Caco-2 (cell line): Measurements from ENCODE around the gene GNB2. TPM values are rescaled to one million over a fixed set of nuclear protein-coding genes. Genes with fewer than 3 reads are reported as not detected.

Experiments
- BruUV-seq: library from RNA; stranded (reverse); fragments of 400-500 nt; replicated peaks from 2 replicates; lab custom pipeline; 2021; lab: Mats Ljungman, UMichigan
- CTCF ChIA-PET: fragments of 300-600 bp; sonication (Branson Sonifier 250); formaldehyde crosslinking; loops from one replicate; lab custom pipeline; 2022; ENCODE audit warnings: antibody characterized with exemption; lab: Charles Lee
- POLR2A ChIA-PET: fragments of 300-600 bp; sonication (Branson Sonifier 250); formaldehyde crosslinking; loops from one replicate; lab custom pipeline; 2022; ENCODE audit warnings: antibody characterized with exemption; lab: Charles Lee
- DNase-seq, 2 experiments: peaks; one replicate each; pipeline versions ENCODE4 v3.0.0 to v3.0.0-alpha.2; 2020 to 2022
- H3K27me3 ChIP-seq: replicated peaks from 2 replicates; pipeline ENCODE4 v1.6.0; 2011; ENCODE audit warnings: low read length; ENCODE audit not compliant: control insufficient read depth, insufficient read depth
- H3K36me3 ChIP-seq: 2 replicates; pipeline ENCODE4 v1.5.1; 2011; ENCODE audit warnings: low read length; ENCODE audit not compliant: control insufficient read depth, insufficient read depth
- H3K4me1 ChIP-seq: fragments of 250-450 bp; sonication (Bioruptor Pico); 2 replicates; pipeline ENCODE4 v1.5.1; 2020; ENCODE audit warnings: mild to moderate bottlenecking
- H3K4me3 ChIP-seq: 2 replicates; pipeline ENCODE4 v1.5.1; 2011; ENCODE audit warnings: low read depth, mild to moderate bottlenecking, control low read depth, low read length
- H3K9me3 ChIP-seq: fragments of 250-450 bp; sonication (Bioruptor Pico); 2 replicates; pipeline ENCODE4 v1.5.1; 2020; ENCODE audit warnings: mild to moderate bottlenecking, moderate library complexity
- H3K27ac Mint-ChIP-seq: one replicate; pipeline ENCODE4 v1.8.0; 2022; ENCODE audit warnings: mixed read lengths; ENCODE audit not compliant: unreplicated experiment
- H3K27me3 Mint-ChIP-seq: one replicate; pipeline ENCODE4 v1.8.0; 2022; ENCODE audit warnings: mixed read lengths; ENCODE audit not compliant: insufficient read depth, unreplicated experiment
- H3K36me3 Mint-ChIP-seq: one replicate; pipeline ENCODE4 v1.8.0; 2022; ENCODE audit warnings: mild to moderate bottlenecking, mixed read lengths; ENCODE audit not compliant: insufficient read depth, unreplicated experiment
- H3K4me1 Mint-ChIP-seq: one replicate; pipeline ENCODE4 v1.8.0; 2022; ENCODE audit warnings: low read depth, mixed read lengths; ENCODE audit not compliant: unreplicated experiment
- H3K4me3 Mint-ChIP-seq: one replicate; pipeline ENCODE4 v1.8.0; 2022; ENCODE audit warnings: mild to moderate bottlenecking, moderate library complexity, mixed read lengths; ENCODE audit not compliant: unreplicated experiment
- H3K9me3 Mint-ChIP-seq: one replicate; pipeline ENCODE4 v1.8.0; 2022; ENCODE audit warnings: mixed read lengths; ENCODE audit not compliant: unreplicated experiment
- intact Hi-C: fragments of 100-400 bp; cut with micrococcal nuclease; formaldehyde crosslinking; loops from one replicate; pipeline ENCODE4 v1.10.0; 2022; ENCODE audit not compliant: unreplicated experiment
- total RNA-seq: library from RNA; stranded (reverse); gene quantifications from 2 replicates; pipeline ENCODE4 v1.2.3, GENCODE V29; 2022
- TF ChIP-seq, protein P1 (sequence below), 2 experiments: fragments of 200-600 bp in 1 of 2; IDR thresholded peaks; 1 replicate in 1 of 2; 2 replicates in 1 of 2; pipeline versions ENCODE4 v1.5.1 to v1.8.0; 2011 to 2022; ENCODE audit warnings: antibody characterized with exemption in 1 of 2, control low read depth in 1 of 2, inconsistent platforms in 1 of 2, low read depth in 1 of 2, low read length in 1 of 2, mild to moderate bottlenecking in 1 of 2, moderate library complexity in 1 of 2; ENCODE audit not compliant: insufficient read depth in 1 of 2, severe bottlenecking in 1 of 2, unreplicated experiment in 1 of 2

GNB2 gene
- total RNA-seq, 1 experiment from 2014 or later = 200 TPM

GRCh38 chr7:100674411-100675104 is 1.0 kb downstream of the GNB2 start:
- BruUV-seq = TSS peak; percentile 18
- Mint-ChIP-seq H3K27me3 (no peaks in the 10 kb centered on the region), H3K4me3 (peak overlapping the region; percentile 85), H3K9me3 (no peaks in the 10 kb centered on the region), H3K27ac (peak overlapping the region; percentile 94), H3K4me1 (peaks cover 6% of the 10 kb centered on the region), H3K36me3 (peaks cover 46% of the 10 kb centered on the region)
- CTCF ChIA-PET = interaction anchor here (0.6 to 1.6 kb wide), 2 partner anchors 31 to 62 kb away, joined by 4 to 5 read pairs; partner anchors contain the start of genes MOSPD3 and POP7
- Histone ChIP-seq H3K4me1 (no peaks in the 10 kb centered on the region; the same call in 1 of the 2 replicates), H3K9me3 (no peaks in the 10 kb centered on the region), H3K4me3 (peak overlapping the region; percentile 100), H3K27me3 (no peaks in the 10 kb centered on the region), H3K36me3 (peaks cover 11% of the 10 kb centered on the region)
- intact Hi-C loops = no loop called here
- POLR2A ChIA-PET = interaction anchor here (0.7 to 1.1 kb wide), 2 partner anchors 19 to 62 kb away, joined by 3 read pairs; partner anchors contain the start of genes GIGYF1 and MOSPD3
- TF ChIP-seq, protein P1, sequence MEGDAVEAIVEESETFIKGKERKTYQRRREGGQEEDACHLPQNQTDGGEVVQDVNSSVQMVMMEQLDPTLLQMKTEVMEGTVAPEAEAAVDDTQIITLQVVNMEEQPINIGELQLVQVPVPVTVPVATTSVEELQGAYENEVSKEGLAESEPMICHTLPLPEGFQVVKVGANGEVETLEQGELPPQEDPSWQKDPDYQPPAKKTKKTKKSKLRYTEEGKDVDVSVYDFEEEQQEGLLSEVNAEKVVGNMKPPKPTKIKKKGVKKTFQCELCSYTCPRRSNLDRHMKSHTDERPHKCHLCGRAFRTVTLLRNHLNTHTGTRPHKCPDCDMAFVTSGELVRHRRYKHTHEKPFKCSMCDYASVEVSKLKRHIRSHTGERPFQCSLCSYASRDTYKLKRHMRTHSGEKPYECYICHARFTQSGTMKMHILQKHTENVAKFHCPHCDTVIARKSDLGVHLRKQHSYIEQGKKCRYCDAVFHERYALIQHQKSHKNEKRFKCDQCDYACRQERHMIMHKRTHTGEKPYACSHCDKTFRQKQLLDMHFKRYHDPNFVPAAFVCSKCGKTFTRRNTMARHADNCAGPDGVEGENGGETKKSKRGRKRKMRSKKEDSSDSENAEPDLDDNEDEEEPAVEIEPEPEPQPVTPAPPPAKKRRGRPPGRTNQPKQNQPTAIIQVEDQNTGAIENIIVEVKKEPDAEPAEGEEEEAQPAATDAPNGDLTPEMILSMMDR (IDR thresholded peaks at IDR 0.05; ENCODE audit: insufficient read depth in 1 of 2, low read depth in 1 of 2, low read length in 1 of 2, severe bottlenecking in 1 of 2, unreplicated experiment in 1 of 2) = no peak
- DNase-seq = peak in 1 of 2 experiments; percentile 35

GRCh38 chr7:100675105-100675451 is 1.5 kb downstream of the GNB2 start:
- H3K36me3 Mint-ChIP-seq = peaks cover 51% of the 10 kb centered on the region
- no TSS peak for BruUV-seq
- Histone ChIP-seq H3K4me1 (no peaks in the 10 kb centered on the region; the same call in 1 of the 2 replicates), H3K27me3 (no peaks in the 10 kb centered on the region), H3K4me3 (peak overlapping the region; percentile 100), H3K9me3 (no peaks in the 10 kb centered on the region), H3K36me3 (peaks cover 11% of the 10 kb centered on the region)
- POLR2A ChIA-PET = interaction anchor here (1.1 kb wide), 1 partner anchor 63 kb away, joined by 3 read pairs; the partner anchor contains the start of gene MOSPD3
- peak overlapping the region; percentile 85 for H3K4me3 Mint-ChIP-seq
- peak; percentile 32 to 42 for DNase-seq
- no peaks in the 10 kb centered on the region for H3K27me3 Mint-ChIP-seq
- H3K9me3 Mint-ChIP-seq = no peaks in the 10 kb centered on the region
- TF ChIP-seq, protein P1 (IDR thresholded peaks at IDR 0.05; ENCODE audit: insufficient read depth in 1 of 2, low read depth in 1 of 2, low read length in 1 of 2, severe bottlenecking in 1 of 2, unreplicated experiment in 1 of 2) = no peak
- H3K4me1 Mint-ChIP-seq = peaks cover 6% of the 10 kb centered on the region
- H3K27ac Mint-ChIP-seq = peak overlapping the region; percentile 94
- CTCF ChIA-PET = interaction anchor here (1.6 kb wide), 1 partner anchor 31 kb away, joined by 4 read pairs; the partner anchor contains the start of gene POP7
- intact Hi-C loops = no loop called here

- CTCF ChIA-PET = interaction anchor here (1.6 kb wide), 1 partner anchor 30 kb away, joined by 4 read pairs; the partner anchor contains the start of gene POP7
- peak overlapping the region; percentile 100 for H3K4me3 ChIP-seq
- POLR2A ChIA-PET = no interaction called here
Observed at GRCh38 chr7:100675581-100676350, 2.2 kb downstream of the GNB2 start.

More at GRCh38 chr7:100675581-100676350, 2.2 kb downstream of the GNB2 start:
- peaks cover 6% of the 10 kb centered on the region for H3K4me1 Mint-ChIP-seq
- peak overlapping the region; percentile 64 for H3K4me3 Mint-ChIP-seq
- H3K36me3 Mint-ChIP-seq = peaks cover 58% of the 10 kb centered on the region
- H3K9me3 Mint-ChIP-seq = no peaks in the 10 kb centered on the region
- no peak for DNase-seq
- Histone ChIP-seq H3K9me3 (no peaks in the 10 kb centered on the region), H3K36me3 (peaks cover 11% of the 10 kb centered on the region), H3K27me3 (no peaks in the 10 kb centered on the region), H3K4me1 (no peaks in the 10 kb centered on the region; the same call in 1 of the 2 replicates)
- no peaks in the 10 kb centered on the region for H3K27me3 Mint-ChIP-seq
- TF ChIP-seq, protein P1 (IDR thresholded peaks at IDR 0.05; ENCODE audit: insufficient read depth in 1 of 2, low read depth in 1 of 2, low read length in 1 of 2, severe bottlenecking in 1 of 2, unreplicated experiment in 1 of 2) = no peak
- intact Hi-C loops = no loop called here
- H3K27ac Mint-ChIP-seq = peak overlapping the region; percentile 42
- no TSS peak for BruUV-seq
